NCI-H774 (cell line): Measurements from ENCODE around the gene CDH18.

ENCODE experiments used
- DNase-seq: peaks from one replicate; lab custom pipeline; 2025; lab: John Stamatoyannopoulos, UW

The CDH18 gene, protein sequence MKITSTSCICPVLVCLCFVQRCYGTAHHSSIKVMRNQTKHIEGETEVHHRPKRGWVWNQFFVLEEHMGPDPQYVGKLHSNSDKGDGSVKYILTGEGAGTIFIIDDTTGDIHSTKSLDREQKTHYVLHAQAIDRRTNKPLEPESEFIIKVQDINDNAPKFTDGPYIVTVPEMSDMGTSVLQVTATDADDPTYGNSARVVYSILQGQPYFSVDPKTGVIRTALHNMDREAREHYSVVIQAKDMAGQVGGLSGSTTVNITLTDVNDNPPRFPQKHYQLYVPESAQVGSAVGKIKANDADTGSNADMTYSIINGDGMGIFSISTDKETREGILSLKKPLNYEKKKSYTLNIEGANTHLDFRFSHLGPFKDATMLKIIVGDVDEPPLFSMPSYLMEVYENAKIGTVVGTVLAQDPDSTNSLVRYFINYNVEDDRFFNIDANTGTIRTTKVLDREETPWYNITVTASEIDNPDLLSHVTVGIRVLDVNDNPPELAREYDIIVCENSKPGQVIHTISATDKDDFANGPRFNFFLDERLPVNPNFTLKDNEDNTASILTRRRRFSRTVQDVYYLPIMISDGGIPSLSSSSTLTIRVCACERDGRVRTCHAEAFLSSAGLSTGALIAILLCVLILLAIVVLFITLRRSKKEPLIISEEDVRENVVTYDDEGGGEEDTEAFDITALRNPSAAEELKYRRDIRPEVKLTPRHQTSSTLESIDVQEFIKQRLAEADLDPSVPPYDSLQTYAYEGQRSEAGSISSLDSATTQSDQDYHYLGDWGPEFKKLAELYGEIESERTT

GRCh38 chr5:19987612-19988361, at the start of gene CDH18:
TSS of gene CDH18 (minus strand) at chr5:19988200. CDS start at chr5:19838986, 149,214 bp downstream.
- DNase-seq, result peak; percentile 65

DNA sequence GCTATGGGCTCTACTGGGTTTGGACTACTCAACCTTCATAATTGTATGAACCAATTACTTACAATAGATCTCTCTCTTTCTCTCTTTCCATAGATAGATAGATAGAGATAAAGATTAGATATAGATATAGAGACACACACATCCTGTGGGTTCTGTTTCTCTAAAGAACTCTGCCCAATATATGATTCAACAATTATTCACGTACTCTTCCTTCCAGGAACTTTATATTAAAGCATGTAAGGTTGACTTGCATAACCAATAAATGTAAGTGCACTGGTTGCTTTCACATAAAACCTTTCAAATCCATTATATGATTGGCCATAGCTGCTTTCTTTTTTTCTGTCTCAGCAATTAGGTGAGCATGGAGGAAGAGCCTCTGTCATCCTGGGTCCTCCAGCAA, 46.7 kb upstream of the CDH18 start:
- no peak for DNase-seq

GRCh38 chr5:20033881-20034280, 45.9 kb upstream of the CDH18 start:
- no peak for DNase-seq

DNA sequence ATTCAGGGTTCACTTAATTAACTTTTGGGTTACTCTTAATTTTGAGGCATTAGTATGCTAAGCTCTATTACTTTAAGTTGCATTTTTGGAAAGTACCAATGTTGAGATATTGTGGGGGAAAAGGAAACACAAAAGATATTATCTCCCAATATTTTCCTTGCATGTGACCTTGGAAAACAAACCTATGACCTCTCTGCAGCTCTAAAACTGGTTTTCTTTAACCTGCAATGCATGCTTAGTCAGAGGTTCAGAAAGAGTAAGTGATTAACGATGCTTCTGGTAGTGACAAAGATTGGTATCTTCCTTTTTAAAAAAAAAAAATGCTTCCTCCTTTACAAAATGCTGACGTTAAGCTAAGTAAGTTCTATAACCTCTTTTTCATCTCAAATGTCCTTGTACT, 44.9 kb upstream of the CDH18 start:
- no peak for DNase-seq

DNA sequence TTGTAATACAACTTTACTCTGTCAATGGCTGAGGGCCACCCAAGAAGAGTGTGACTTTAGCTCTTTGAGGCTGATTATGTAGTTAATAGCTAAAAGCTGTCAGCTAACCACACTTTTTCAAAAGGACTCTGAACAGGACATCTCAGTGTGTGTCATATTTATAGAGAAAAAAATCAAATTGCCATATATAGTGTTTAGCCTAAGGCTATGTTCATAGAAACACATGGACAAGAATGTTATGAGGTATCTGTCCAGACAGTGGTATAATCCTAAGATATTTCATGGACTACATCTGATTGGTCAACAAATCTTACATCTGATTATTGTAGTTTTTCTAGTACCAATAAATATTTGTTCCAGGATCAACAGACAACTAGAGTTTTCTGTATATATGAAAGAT, 42.1 kb upstream of the CDH18 start:
- no peak for DNase-seq

DNA sequence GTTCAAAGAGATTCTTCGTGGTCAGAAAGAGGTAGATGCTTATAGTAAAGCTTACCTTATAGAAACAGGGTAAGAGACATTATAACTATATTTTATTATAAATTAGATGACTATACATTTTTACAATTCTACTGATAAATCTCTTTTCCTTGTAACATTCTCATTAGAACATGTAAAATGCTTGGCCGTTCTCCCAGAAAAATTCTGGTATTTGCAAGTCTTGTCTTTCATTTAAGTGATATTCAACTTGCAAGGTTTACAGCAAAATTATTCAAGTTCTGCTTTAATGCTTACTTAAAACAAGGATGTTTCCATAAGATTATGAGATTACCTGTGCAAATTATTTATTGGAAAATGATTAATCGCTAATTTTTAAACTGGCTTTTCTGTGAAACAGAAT, 41.3 kb upstream of the CDH18 start:
- DNase-seq, result no peak

DNA sequence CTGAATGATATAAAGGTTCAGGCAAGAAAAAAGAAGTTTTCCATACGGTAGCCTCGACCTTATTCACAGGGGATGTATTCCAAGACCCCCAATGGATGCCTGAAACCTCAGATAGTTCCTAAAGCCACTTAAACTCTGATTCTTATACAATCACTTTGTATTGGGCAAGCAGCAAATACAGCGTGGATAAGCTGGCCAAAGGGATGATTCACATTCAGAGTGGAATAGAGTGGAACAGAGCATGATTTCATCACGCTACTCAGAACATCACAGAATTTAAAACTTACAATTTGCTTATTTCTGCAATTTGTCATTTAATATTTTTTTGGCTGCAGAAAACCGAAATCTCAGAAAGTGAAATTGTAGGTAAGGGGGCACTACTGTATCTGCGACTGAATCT, 40.5 kb upstream of the CDH18 start:
- DNase-seq, result no peak

DNA sequence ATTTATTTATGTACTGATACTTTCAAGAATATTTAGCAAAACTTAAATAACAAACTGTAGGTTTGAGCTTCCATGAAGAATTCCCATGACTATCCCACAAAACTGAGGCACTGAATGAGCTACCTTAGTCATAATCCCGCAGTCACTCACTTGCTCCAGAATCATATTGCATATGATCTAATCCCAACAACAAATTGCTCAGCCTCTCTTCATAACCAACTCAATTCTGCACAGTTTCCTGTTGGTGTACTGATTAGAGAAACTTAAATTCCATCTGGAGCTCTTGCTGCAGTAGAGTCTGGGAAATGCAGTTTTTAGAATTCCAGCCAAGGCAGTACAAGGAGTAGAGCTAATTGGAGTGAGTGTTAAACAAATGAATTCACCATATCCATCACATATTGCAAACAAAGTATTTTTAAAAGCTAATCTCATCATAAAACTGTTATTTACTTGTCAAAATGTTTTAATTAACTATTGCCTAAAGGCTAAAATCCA, 35.7 kb upstream of the CDH18 start:
- DNase-seq, result no peak

GRCh38 chr5:20020247-20020646, 32.2 kb upstream of the CDH18 start:
- no peak for DNase-seq

DNA sequence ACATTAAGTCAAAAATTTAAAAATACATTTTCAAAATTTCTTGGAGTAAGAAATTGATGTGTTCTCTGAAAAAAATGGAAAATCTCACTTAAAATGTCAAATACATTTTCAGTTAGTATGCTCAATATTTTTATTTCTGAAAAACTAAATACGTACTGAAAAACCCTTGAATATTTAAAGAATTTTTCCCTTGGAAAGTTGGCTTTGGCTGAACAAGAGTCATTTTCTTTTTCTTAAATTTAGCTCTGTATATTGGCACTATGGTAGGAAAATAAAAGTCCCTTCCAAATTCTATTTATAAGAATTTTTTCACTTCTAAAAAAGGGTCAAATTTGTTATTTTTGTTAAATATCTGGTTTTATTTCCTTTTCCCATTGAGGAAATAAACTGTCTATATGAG, 29.0 kb upstream of the CDH18 start:
- DNase-seq, result no peak

DNA sequence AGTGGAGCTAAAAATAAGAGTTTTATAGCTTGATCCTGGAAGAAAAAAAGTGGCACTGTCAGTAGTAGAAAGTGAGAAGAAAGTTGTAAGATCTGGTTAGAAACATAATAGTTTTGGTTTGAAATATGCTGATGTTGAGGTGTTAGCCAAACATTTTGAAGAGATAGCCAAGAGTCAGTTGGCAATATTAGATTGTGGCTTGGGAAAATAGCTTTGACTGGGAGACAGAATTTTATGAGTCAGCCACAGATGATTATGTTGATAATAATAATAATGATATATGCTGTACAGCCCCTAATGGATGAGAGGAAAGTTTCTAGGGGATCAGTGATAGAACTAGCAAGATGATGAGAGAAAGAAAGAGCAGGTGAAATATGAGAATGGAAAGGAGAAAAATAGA, 12.4 kb upstream of the CDH18 start:
- no peak for DNase-seq

DNA sequence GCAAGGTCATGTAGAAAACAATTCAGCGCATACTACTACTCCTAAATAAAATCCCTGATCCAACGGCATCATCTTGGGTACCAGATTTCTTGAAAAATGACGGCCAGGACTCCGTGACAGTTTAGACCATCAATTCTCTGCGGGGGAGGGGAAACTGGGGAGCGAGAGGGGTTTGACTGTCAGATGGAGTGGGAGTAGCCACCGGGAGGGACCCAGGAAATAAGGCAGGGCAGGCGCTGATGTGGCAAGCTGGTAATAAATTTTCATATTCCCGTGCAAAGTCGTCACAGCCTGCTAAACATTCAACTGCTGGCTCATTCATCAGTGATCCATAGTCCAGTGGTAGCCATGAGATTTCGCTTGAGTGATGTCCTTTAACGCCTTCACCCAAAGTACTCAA, 457 bp upstream of the CDH18 start:
- no peak for DNase-seq

DNA sequence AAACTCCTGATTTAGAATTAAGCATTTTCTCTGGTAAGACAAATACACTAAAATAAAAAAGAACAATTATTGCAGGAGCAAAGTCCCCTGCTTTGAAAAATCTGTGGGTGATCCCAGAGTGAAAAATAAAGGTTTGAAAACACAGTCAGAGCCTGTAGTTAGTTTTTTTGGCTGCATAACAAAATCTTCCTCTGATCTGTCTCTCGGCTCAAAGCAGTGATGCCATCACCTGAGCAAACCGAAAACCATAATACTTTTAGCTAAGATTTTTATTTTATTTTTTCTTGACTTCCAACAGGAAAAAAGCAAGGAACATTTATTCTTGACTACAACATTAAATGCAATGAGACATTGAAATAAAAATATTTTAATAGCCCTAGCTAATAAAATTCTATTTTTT, 1.2 kb downstream of the CDH18 start:
- no peak for DNase-seq

DNA sequence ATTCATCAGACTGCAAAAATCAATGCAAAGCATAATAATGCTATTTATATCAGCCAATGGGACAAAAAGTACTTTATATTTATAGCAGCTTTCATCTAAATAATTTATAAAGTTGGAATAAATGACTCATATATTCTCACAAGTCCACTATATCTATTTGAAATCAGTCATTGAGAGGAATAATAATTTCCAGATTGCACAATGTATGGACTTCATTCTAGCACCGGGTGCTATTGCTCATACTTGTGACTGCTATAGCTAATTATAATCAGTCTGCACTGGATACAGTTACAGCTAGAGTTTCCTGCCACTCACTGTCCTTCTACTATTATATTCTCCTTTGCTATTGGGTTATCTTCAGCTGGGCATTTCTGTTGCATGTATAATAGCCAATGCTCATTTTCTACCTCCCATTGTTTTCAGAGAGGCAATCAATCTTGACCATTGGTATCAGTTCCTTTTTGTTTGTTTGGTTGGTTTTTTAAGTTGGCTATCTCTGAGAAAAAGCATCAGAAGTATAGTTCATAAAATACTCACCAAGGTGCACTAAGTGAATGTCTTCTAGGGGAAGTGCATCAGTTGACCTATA, 1.9 kb downstream of the CDH18 start:
- no peak for DNase-seq

- DNase-seq, result no peak
These were observed 9.5 kb downstream of the CDH18 start for GRCh38 chr5:19978476-19978875.

GRCh38 chr5:19977099-19977498, 10.9 kb downstream of the CDH18 start:
- DNase-seq, result no peak

GRCh38 chr5:19975795-19976194, 12.2 kb downstream of the CDH18 start:
- DNase-seq, result no peak

GRCh38 chr5:19960451-19960850, 27.5 kb downstream of the CDH18 start:
- DNase-seq, result no peak

DNA sequence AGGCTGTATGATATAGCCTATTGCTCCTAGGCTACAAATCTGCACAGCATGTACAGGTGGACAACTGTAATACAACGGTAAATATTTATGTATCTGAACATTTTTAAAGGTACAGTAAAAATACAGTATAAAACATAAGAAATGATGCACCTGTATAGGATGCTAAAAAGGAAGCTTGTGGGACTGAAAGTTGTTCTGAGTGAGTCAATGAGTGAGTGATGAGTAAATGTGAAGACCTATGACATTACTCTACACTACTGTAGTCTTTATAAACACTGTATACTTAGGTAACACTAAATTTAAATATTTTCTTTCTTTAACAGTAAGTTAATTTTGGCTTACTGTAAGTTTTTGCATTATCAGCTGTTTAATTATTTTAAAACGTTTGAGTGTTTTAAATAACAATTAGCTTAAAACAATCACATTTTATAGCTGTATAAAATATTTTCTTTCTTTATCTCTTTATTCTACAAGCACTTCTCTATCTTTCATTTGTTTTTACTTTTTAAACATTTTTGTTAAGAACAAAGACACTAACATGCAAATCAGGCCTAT, 28.1 kb downstream of the CDH18 start:
- no peak for DNase-seq

- no peak for DNase-seq
These were observed 37.1 kb downstream of the CDH18 start for GRCh38 chr5:19950897-19951296.

DNA sequence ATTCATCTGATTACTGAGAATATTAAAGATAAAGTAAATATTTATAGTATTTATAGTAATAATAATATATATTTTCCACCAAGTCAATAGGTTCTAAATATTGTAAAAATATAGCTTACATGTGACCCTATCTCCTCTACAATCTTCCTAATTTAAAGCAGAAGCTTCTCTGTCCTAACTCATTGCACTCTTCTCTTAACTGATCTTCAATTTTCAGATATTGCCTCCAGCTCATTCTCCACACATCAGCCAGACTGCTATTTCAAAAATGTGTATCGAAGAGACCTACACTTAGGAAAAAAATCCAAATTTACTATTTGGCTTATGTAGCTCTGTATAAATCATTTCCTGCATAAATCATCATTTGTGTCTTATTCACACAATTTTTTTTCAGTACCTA, 47.8 kb downstream of the CDH18 start:
- DNase-seq, result no peak

GRCh38 chr5:19930451-19930850, 57.5 kb downstream of the CDH18 start:
- no peak for DNase-seq
